ENCODE measurements around the gene ACTL8.
A peak's percentile ranks its signal among the peaks of the same experiment; 100 is the strongest.

ACTL8 gene

GRCh38 chr1:17828991-17829390, 73.9 kb downstream of the ACTL8 start:
- DNase-seq (ENCODE audit: low read depth), result no peak
- no peak for TF ChIP-seq CTCF (conservative IDR thresholded peaks at IDR 0.05; ENCODE audit: low read depth, low read length)
- no peak overlapping the region for H3K4me3 ChIP-seq (ENCODE audit: low read length)

DNA sequence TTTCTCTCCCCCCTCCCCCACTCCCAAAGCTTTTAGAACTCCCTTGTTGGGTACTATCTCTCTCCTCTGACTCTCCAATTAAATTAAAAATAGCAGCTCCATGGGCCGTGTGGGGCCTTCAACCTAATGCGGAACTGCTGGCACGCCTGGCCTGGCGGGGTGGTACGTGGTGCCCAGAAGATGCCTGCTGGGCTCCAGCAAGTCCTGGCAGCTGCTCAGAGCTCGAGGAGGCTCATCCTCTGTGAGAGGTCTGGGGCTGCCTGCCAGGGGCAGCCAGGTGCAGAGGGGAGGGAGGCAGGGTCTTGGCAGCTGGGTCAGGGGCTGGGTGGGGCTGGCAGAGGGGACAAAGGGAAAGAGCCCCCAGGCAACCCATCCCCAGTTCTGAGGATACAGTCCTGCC, 74.4 kb downstream of the ACTL8 start:
- DNase-seq (ENCODE audit: low read depth), result no peak
- no peak overlapping the region for H3K4me3 ChIP-seq (ENCODE audit: low read length)
- TF ChIP-seq CTCF (conservative IDR thresholded peaks at IDR 0.05; ENCODE audit: low read depth, low read length), result no peak

- TF ChIP-seq CTCF (conservative IDR thresholded peaks at IDR 0.05; ENCODE audit: low read depth, low read length), result no peak
- DNase-seq (ENCODE audit: low read depth), result peak; percentile 19
- no peak overlapping the region for H3K4me3 ChIP-seq (ENCODE audit: low read length)
Observed at GRCh38 chr1:17831597-17831996, 76.5 kb downstream of the ACTL8 start.

DNA sequence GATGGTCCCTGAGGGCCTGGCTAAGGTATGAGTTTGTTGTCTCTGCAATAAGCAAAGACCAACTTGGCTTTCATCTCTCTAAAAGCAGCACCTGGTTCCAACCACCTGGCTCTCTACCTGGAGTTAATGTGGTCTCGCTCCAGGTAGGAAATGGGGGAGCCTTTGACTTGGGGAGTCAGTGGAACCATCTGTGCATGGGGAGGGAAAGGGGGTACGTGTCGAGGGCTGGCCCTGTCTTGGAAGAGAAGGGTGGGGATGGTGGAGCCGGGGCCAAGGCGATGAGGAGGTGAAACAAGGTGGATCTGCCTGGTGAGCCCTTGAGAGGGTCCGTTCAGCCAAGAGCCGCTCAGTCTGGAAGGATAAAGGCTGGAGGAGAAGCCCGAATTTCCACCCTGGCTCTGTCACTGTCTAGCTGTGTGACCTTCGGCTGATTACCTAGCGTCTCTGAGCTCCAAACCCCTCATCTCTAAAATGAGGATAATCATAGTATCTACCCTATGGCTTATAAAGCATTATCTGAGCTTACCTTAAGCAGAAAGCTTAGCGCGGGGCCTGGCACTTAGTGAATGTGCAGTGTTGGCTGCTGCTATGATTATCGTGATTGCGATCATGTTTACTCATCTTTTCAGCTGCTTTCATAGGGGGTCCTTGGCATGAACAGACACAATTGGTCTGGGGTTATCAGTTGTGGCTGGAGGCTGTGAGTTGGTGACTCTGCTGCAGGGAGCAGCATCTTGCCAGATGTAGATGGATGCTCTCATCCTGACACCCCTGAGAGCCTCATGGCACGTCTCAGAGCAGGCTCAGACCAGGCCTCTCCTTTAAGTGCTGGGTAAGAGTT, 78.7 kb downstream of the ACTL8 start:
- no peak for TF ChIP-seq CTCF (conservative IDR thresholded peaks at IDR 0.05; ENCODE audit: low read depth, low read length)
- no peak overlapping the region for H3K4me3 ChIP-seq (ENCODE audit: low read length)
- DNase-seq (ENCODE audit: low read depth), result no peak

DNA sequence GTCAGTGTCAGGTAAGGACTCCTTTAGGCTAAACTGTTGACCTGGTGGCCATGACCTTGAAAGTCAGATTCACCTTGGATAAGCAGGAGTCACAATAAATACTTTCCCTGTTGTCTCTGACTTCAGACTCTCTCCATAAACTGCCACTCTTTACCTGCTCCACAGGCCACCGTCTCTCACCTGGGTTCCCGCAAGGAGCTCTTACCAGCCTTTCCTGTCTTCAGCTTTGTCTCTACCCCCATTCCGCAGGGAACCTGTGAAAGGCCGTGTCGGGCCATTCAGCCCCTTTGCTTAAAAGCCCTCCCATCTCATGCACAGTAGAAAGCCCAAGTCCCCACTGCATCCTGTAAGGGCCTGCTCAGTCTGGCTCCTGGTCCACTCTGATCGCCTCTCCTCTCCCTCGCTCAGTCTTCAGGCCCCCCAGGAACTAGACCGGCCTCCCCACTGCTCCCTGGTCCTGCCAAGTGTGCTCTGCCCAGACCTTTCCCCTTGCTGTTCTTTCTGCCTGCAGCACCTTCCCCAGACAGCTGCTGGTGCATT, 79.5 kb downstream of the ACTL8 start:
- TF ChIP-seq CTCF (conservative IDR thresholded peaks at IDR 0.05; ENCODE audit: low read depth, low read length), result no peak
- no peak overlapping the region for H3K4me3 ChIP-seq (ENCODE audit: low read length)
- DNase-seq (ENCODE audit: low read depth), result no peak

- no peak for TF ChIP-seq CTCF (conservative IDR thresholded peaks at IDR 0.05; ENCODE audit: low read depth, low read length)
- H3K4me3 ChIP-seq (ENCODE audit: low read length), result no peak overlapping the region
- no peak for DNase-seq (ENCODE audit: low read depth)
Observed at GRCh38 chr1:17837233-17838030, 82.3 kb downstream of the ACTL8 start.

Measured in retinal pigment epithelial cell (primary cell).